ENCODE results near the gene AASDHPPT.

DNA sequence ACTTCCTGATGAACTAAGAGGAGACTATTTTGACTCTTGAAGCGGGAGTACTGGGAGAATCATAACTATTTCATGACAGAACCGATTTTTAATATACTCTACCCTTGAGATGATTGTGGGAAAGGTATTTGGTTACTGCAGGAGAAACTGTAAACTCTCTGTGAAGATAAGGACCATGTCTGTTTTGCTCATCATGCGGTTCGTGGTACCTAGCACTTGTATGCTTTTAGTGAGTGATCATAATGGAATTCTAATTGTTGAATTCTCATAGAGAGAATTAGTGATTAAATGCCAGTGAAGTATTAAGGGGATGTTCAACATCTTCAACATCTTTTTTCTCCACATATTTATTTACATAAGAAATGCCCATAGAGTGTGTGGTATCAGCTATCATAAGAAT, 11.4 kb downstream of the AASDHPPT start:
- TF ChIP-seq, protein P1, sequence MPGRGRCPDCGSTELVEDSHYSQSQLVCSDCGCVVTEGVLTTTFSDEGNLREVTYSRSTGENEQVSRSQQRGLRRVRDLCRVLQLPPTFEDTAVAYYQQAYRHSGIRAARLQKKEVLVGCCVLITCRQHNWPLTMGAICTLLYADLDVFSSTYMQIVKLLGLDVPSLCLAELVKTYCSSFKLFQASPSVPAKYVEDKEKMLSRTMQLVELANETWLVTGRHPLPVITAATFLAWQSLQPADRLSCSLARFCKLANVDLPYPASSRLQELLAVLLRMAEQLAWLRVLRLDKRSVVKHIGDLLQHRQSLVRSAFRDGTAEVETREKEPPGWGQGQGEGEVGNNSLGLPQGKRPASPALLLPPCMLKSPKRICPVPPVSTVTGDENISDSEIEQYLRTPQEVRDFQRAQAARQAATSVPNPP (IDR thresholded peaks at IDR 0.05; ENCODE audit: borderline replicate concordance, insufficient read depth, insufficient read length): no peak
- TF ChIP-seq EP300 (IDR thresholded peaks at IDR 0.05; ENCODE audit: low read length) (no peak), POLR2A (conservative IDR thresholded peaks at IDR 0.05) (no peak), STAT5B (CRISPR knock-in tag; IDR thresholded peaks at IDR 0.05) (no peak), CTCF (IDR thresholded peaks at IDR 0.05 in 2 of 3, conservative IDR thresholded peaks at IDR 0.05 in 1 of 3; ENCODE audit: insufficient read depth in 2 of 3, low read depth in 1 of 3, low read length in 3 of 3) (no peak), NFE2L1 (tag; IDR thresholded peaks at IDR 0.05; ENCODE audit: borderline replicate concordance, low read depth) (no peak), HLTF (IDR thresholded peaks at IDR 0.05) (no peak), ZBTB12 (CRISPR knock-in tag; IDR thresholded peaks at IDR 0.05) (no peak), SIN3A (IDR thresholded peaks at IDR 0.05; ENCODE audit: borderline replicate concordance in 2 of 2, control insufficient read depth in 1 of 2, low read depth in 2 of 2, low read length in 2 of 2) (no peak), TBP (optimal IDR thresholded peaks at IDR 0.05; ENCODE audit: low read depth, low read length) (no peak), BRD4 (IDR thresholded peaks at IDR 0.05) (no peak)
- TF ChIP-seq, protein P2, sequence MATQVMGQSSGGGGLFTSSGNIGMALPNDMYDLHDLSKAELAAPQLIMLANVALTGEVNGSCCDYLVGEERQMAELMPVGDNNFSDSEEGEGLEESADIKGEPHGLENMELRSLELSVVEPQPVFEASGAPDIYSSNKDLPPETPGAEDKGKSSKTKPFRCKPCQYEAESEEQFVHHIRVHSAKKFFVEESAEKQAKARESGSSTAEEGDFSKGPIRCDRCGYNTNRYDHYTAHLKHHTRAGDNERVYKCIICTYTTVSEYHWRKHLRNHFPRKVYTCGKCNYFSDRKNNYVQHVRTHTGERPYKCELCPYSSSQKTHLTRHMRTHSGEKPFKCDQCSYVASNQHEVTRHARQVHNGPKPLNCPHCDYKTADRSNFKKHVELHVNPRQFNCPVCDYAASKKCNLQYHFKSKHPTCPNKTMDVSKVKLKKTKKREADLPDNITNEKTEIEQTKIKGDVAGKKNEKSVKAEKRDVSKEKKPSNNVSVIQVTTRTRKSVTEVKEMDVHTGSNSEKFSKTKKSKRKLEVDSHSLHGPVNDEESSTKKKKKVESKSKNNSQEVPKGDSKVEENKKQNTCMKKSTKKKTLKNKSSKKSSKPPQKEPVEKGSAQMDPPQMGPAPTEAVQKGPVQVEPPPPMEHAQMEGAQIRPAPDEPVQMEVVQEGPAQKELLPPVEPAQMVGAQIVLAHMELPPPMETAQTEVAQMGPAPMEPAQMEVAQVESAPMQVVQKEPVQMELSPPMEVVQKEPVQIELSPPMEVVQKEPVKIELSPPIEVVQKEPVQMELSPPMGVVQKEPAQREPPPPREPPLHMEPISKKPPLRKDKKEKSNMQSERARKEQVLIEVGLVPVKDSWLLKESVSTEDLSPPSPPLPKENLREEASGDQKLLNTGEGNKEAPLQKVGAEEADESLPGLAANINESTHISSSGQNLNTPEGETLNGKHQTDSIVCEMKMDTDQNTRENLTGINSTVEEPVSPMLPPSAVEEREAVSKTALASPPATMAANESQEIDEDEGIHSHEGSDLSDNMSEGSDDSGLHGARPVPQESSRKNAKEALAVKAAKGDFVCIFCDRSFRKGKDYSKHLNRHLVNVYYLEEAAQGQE (IDR thresholded peaks at IDR 0.05; ENCODE audit: borderline replicate concordance): no peak
- TF ChIP-seq, protein P2 (CRISPR knock-in tag; IDR thresholded peaks at IDR 0.05; ENCODE audit: low read depth): no peak
- TF ChIP-seq, protein P3, sequence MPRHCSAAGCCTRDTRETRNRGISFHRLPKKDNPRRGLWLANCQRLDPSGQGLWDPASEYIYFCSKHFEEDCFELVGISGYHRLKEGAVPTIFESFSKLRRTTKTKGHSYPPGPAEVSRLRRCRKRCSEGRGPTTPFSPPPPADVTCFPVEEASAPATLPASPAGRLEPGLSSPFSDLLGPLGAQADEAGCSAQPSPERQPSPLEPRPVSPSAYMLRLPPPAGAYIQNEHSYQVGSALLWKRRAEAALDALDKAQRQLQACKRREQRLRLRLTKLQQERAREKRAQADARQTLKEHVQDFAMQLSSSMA (CRISPR knock-in tag; IDR thresholded peaks at IDR 0.05): no peak

All from K562 (cell line).